DMS 273 (cell line): ENCODE data around the gene FOXC2.

Experiments used
- DNase-seq: peaks from one replicate; lab custom pipeline; 2025; ENCODE audit not compliant: unreplicated experiment; lab: John Stamatoyannopoulos, UW

The FOXC2 gene

DNA sequence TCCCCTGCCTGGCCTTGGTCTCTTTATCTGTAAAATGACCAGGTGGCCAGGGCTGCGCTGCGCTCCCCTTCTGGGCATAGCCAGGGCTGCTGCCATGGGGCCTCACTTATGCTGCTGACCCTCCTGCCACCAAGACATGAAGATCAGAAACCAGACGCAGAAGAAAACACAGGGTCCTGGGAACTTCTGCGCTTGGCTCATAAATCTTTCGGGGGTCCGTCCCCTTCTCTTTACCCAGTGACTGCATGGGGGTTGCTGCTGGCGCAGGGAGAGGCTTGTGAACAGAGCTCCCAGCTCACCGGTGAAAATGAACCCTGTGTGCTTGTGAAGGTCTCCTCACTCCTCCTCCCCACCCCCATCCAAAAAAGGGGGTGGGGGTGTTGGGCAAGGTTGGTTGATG, 6.0 kb downstream of the FOXC2 start:
- DNase-seq = no peak

DNA sequence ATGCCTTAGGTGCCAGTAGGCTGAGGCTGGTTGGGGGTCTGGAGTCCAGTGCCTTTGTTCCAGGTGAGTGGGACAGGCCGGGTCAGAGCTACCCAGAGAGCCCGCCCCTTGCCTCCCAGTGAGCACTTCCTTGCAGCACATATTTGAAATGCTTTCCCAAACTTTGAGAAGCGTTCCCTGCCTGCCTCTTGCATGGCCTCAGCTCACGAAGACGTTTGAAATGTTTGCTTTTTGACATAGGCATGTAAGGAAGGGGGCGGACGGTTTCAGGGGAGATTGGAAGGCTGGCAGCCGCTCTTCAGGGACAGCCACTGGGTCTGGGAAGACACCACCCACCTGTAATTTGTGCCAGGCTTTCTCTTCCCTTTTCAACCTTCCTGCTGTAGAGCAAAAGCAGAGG, 6.6 kb downstream of the FOXC2 start:
- DNase-seq = no peak

DNA sequence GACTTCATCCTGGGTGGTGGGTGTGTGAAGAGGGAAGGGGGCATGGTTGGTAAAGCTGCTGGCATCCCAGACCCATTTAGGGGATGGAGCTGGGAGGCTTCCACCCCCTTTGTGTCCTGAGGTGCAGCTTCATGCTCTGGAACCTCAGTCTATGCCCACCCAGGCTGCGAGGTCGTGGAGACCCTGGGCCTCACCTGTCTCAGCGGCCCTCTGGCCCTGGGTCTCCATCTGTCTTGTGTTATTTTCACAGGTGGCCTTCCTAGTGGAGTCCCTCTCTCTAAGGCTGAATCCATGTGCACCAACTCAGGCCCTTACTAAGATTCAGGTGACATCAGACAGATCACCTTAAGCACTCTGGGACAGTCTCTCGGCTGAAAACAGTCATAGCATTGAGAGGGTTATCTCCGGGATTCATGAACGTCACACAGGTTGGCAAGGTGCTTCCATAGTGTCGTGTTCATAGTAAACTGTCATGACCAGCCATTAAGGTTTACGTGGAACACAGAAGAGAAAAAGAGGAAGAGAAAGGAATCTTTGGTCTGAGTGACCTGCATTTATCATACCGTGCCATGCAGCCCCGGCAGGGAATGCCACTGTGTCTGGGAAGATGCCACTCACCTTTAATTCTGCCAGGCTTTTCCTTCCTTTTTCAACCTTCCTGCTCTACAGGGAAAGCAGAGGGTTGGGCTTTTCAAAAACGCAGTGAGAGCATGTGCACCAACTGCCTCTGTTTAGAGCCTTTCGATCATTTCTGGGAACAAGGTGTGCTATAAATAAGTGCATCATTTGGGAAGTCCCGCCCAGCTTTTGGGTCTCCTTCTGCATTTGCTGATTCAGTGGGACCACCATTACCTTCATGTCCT, 7.2 kb downstream of the FOXC2 start:
- no peak for DNase-seq

GRCh38 chr16:86574646-86575045, 8.0 kb downstream of the FOXC2 start:
- no peak for DNase-seq

DNA sequence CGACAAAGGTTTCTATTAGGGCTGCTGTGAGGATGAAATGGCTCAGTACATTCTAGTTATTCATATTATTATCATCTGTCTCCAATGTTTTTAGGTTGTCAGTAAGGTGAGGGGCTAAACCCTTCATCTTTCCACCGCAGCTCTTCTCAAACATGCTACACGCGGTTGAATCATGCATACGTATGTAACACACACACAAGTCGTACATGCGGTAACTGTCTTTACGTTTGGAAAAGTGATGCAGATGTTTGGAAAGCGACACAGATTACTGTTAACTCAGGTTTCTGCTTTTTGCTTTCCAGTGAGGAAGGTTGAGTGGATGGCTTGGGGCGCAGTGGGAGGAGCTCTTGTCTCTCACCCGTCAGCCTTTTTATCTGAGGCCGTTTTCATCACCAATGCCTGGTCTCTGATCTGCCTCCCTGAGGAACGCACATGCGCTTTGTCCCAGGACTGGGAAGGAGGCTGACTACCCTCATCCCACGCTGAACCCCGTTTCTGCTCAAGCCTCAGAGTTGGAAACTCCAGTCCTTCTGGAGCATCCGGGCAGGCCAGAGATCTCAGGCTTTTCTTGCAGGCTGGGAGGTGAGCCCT, 8.6 kb downstream of the FOXC2 start:
- no peak for DNase-seq

- peak; percentile 75 for DNase-seq
These were observed 9.3 kb downstream of the FOXC2 start for GRCh38 chr16:86575754-86576557.

- no peak for DNase-seq
These were observed 10.1 kb downstream of the FOXC2 start for GRCh38 chr16:86576591-86577313.

GRCh38 chr16:86577314-86577971, 10.8 kb downstream of the FOXC2 start:
- no peak for DNase-seq

DNA sequence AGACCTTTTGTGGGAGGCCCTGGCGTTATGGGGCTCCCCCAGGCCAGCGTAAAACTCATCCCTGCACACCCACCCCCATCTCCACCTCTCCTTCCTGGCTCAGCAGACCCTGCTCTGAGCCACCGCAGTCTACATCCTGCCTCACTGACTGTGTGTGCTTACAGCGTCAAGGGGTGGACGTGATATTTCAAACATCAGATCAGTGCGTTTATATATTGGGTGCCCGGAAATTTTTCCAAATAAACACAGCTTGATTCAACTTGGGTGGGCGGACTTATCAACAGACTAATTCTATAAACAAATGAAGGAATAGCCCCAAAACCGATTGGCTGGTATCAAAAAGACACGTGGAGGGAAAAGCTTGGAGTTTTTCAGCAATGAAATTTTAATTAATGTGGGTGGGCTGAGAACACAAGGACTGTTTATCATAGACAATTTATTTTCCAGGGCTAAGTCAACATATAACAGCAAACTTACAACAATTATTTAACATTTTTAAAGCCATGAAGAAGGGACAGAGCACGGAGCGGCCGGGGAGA, 11.5 kb downstream of the FOXC2 start, which contains the start of gene FOXL1:
TSS of gene FOXL1 (plus strand) at position 489 of the 539 bp plus-strand sequence. CDS start 175 bp downstream, outside the sequence.
- no peak for DNase-seq

- no peak for DNase-seq
These were observed 12.1 kb downstream of the FOXC2 start for GRCh38 chr16:86578611-86579267.

- DNase-seq = no peak
These were observed 12.8 kb downstream of the FOXC2 start for GRCh38 chr16:86579268-86580062.

GRCh38 chr16:86580063-86580790, 13.6 kb downstream of the FOXC2 start:
- no peak for DNase-seq

DNA sequence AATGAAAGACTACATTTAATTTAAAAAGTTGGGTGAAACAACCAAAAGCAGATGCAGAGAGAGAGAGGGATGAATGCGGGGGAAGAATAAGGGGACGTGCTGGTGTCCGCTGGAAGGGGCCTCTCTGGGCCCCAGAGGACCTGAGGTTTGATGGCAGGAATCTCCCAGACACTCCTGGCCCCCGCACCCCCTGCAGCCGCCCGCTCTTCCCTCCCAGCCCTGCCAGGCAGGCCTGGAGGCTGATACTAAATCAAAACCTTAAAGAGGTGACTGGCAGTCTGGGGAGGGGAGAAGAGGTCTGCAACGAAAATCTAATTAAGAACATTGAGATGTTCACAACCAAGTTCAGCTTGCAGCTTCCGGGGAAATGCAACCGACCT, 14.2 kb downstream of the FOXC2 start:
- DNase-seq = no peak

DNA sequence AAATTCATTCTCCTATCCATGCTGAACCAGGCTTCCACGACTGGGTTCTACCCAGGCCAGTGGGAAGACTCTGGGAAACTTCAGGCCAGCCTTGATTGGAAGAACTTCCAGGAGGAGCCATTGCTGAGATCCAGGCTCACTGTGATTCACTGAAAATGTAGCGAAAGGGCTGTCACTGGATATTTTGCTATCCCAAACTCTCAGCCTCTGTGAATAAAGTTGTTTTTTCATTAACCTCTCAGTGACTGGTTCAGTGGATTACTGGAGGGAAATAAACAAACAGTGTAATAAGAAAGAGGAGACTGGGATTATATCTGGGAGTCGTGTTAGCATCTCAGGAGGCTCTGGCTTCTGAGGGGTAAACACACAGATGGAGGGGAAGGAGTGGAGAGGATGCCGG, 14.8 kb downstream of the FOXC2 start:
- no peak for DNase-seq

GRCh38 chr16:86584071-86584685, 17.5 kb downstream of the FOXC2 start:
- DNase-seq = no peak

DNA sequence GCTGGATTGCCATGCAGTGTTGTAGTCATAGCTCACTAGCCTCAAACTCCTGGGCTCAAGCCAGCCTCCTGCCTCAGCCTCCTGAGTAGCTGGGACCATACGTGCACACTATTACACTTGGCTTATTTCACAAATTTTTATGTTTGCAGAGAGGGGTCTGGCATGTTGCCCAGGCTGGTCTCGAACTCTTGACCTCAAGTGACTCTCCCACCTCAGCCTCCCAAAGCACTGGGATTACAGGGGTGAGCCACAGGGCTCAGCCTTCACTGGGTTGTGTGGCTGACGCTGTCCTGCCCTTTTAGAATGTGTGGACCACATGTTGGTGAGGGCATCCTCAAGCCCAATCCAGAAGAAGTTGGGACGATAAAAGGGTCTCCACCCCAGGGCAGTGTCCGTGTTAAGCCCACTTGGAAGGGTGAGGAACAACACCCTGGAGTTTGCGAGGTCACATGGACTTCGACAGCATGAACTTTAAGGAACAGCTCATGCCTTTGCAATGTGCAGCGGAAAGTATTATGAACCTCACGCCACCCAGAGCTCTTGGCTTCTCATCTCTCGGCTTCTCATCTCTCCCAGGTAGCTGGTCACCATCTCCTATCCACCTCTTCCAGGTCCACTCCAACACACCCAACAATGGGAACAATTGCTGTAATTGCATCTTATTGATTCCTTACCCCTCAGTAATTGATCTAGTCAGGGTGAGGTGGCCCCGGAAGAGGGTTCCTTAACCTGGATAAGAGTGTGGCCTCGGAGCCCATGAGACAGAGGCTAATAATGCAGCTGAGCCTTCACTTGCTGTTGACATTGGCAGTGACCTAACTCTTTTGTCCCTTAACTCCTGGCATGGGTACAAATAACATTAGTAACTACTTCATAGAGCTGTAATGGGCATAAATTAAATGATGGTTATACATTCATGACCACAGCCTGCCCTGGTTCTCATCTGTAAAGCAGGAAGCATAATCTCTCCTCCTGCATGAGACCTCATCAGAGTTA, 18.4 kb downstream of the FOXC2 start:
- no peak for DNase-seq
